NOMO-1 (cell line): Measurements from ENCODE around the gene CCL25.
"Not testable (repeated sequence)": the region's sequence is repeated elsewhere in the genome, so short reads cannot be mapped to it uniquely, and the experiment has no call there.

Source experiments
- DNase-seq, 2 experiments: peaks; one replicate each; lab custom pipeline; 2025; ENCODE audit not compliant: unreplicated experiment in 2 of 2; lab: John Stamatoyannopoulos, UW

The CCL25 gene

DNA sequence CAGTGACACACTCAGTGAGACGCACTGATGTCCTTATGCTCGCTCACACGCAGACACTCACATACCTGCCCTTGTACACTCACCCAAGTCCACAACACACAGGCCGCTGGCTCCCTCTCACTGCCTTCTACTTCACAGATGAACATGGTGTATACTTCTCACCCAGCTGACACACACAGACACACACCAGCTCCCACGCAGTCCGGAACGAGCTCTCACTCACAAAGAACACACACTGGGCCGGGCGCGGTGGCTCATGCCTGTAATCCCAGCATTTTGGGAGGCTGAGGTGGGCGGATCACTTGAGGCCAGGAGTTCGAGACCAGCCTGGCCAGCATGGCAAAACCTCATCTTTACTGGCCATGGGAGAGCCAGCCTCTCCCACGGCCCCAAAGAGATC lies 31.6 kb downstream of the CCL25 start:
- no peak for DNase-seq

DNA sequence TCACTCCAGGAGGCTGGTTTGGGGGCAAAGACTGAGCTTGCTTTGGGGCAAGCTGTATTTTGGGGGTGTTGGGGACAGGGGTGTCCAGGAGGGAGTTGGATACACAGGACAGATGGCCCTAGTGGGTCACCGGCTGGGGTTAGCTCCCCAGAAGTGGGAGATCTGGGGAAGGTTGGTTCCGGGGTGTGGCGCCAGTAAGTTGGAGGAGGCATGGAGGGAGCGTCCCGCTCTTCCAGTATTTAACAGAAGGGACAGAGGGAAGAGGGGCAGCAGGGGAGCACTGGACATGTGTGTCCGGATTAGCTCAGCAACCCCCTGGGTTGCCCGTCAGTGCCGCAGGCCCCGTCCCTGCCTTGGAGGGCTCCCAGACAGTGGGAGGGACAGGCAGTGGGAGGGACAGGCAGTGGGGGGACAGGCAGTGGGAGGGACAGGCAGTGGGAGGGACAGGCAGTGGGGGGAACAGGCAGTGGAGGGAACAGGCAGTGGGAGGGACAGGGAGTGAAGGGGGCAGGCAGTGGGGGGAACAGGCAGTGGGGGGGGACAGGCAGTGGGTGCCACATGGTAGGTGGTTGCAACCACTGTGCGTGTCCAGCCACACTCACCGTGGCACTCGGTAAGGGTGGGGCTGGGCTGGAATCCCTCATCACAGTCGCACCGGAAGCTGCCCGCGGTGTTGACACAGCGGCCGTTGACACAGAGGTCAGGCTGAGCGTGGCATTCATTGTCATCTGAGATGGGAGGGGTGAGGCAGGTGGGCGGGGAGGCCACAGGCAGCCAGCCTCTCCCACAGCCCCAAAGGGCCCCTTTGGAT lies 33.2 kb downstream of the CCL25 start:
- DNase-seq = peak; percentile 13 to 41

DNA sequence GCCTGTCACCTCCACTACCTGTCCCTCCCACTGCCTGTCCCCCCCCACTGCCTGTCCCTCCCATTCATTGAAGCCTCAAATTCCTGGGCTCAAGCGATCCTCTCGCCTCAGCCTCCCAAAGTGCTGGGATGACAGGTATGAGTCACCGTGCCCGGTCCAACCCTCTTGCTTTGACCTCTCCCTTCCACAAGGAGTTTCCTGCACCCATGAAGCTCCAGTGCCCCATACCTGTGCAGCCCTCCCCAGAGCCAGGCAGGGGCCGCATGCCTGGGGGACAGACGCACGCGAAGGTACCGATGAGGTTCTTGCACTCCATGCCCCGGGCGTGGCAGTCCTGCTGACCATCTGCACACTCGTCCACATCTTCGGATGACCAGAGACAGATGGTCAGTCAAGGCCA lies 34.3 kb downstream of the CCL25 start:
- no peak for DNase-seq

DNA sequence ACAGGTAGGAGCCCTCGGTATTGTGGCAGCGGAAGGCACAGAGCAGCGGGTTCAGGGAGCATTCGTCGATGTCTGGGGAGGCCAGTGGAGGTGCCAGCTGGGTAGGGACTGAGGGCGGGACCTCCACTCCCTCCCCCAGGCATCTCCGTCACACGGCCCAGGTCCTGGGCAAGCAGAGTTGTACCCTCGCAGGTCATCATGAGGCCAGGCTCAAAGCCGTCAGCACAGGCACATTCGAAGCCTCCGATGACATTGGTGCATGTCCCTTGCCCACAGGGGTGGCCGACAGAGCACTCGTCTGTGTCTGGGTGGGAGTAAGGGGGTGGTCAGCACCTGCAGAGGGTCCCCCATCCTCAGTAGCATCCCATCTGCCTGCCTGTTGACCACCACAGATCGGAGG lies 35.3 kb downstream of the CCL25 start:
- no peak for DNase-seq

DNA sequence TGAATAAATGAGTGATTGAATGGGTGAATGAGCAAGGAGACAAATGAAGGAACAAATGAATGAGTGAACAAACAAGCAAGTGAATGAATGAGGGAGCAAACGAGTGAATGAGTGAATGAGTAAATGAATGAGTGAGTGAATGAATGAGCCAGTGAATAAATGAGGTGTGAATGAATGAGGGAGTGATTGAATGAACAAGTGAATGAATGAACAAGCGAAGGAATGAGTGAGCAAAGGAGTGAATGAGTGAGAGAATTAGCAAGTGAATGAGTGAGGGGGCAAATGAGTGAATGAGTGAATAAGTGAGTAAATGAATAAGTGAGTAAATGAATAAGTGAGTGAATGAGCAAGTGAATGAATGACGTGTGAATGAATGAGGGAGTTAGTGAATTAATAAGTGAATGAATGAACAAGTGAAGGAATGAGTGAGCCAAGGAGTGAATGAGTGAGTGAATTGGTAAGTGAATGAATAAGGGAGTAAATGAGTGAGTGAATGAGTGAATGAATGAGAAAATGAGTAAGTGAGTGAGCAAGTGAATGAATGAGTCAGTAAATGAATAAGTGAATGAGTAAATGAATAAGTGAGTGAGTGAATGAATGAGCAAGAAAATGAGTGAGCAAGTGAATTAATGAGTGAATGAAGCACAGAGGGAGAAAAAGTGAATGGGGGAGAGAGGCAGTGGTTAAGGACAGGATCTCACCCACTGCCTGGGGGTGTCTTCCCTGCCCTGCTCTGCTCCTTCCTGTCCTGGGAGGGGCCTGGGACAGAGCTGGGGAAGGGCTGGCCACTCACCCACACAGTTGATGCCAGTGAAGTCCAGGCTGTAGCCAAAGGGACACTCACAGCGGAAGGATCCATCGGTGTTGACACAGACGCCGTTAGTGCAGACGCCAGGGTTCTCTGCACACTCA lies 36.4 kb downstream of the CCL25 start:
- no peak for DNase-seq

DNA sequence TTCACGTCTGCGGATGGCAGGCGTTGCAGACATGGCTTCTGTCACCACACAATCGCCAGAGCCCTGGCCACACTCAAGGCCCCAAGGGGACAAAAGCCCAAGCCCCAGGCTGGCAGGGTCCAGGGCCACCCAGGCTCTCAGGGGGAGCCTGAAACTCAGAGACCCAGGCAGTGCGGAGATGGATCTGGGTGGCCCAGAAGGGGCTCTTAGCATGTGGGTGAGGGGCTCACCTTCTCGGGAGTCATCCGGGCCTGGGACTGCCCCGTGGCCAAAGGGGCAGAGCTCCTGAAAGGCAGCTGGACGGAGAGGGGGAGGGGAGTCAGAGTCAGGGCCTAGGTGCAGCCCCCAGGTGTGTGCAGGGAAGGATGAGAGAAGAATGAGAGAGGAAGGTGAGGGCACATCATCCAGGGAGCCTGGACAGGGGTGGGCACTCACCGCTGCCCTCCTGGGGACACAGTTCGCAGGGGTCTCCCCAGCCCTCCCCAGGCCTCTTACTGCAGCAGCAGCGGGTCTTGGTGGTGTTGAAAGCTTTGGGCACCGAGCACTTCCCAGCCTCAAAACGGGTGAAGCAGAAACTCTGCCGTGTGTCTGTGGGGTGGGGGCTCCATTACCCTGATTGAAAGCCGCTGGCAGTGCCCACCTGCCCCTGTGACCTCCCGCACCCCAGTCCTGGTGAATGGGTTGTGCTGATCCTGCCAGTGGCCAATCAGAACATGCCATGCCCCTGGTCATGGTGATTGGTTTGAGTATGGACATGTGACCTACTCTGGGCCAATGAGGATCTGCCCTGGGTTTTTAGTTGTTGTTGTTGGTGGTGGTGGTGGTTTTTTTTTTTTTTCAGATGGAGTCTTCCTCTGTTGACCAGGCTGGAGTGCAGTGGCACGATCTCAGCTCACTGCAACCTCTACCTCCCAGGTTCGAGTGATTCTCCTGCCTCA lies 37.4 kb downstream of the CCL25 start:
- DNase-seq = no peak

DNA sequence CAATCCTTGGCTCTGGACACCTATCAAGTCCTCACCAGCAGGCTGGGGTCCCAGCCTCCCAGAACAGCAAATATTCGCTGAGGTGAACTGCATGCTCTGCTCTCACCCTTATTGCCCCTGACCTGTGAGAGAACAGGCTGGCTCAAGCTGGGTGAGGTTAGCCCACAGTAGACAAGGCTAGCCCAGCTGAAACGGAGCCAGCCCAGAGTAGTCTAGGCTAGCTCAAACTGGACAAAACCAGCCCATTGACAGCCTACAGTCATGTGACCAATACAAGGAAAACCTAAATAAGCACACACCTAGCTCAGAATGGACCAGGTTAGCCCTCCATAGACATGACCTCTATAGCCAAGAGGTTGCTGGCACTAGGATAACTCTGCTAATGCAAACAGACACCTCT lies 38.4 kb downstream of the CCL25 start:
- no peak for DNase-seq

DNA sequence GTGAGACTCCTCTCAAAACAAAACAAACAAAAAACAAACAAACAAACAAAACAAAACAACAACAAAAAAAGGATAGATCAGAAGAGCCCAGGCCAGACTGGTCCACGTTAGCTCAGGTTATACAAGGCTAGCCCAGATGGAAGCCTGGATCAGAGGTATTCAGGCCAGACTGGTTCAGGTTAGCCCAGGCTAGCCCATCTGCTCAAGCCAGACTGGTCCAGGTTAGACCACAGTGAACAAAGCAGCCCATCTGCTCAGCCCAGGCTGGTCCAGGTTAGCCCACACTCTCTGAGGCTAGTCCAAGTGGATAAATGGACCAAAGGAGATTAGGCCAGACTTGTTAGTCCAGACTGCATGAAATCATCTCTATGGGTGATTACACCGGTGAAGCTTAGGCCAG lies 41.2 kb downstream of the CCL25 start:
- no peak for DNase-seq

DNA sequence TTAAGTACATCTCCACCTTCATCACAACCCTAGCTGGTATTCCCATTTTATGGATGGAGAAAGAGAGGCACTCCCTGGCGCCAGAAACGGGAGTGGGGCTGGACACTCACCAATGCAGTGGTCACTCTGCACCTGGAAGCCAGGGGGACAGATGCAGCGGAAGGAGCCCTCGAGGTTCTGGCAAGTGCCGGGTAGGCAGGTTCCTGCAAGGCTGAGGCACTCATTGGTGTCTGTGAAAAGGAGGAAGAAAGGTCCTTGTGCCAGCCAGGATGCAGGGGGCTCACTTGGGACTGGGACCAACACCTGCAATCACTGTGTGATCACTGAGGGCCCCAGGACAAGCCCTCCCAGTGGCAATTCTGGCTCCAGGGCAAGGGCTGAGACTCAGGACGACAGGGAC lies 41.8 kb downstream of the CCL25 start:
- no peak for DNase-seq

DNA sequence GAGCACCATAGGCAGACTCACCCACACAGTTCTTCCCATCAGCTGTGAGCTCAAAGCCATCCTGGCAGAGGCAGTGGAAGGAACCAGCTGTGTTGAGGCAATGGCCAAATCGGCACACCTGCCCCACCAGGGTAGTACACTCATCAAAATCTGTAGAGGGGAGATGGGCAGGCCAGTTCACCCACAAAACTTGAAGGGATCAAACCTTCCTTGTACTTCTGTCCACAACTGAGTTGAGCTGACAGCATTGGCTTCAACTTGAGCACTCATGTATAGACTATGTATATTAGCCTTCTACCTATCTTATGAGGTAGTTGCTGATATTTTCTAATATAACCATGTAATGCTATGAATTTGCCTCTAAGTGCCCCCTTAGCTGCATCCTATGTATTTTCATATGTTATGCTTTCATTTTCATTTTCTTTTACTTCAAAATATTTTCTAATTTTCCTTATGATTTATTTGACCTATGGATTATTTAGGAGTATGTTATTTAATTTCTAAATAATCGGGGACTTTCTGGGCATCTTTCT lies 42.9 kb downstream of the CCL25 start:
- DNase-seq = no peak

DNA sequence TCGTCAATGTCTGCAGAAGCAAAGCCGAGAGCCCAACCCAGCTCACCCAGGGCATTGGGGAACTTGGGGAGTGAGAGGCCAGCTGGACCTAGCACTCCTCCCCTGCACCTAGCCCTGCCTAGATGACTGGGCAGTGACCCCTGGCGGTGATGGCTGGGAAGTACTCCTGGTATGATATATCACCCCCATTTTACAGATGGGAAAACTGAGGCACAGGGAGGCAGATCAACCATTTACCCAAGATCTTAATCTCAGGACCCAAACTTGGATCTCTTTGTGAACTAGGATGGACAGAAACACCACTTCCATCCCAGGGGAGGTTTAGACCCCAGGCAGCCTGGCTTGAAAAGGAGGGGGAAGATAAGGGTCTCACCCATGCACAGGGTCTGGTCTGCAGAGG lies 43.5 kb downstream of the CCL25 start:
- DNase-seq = no peak

DNA sequence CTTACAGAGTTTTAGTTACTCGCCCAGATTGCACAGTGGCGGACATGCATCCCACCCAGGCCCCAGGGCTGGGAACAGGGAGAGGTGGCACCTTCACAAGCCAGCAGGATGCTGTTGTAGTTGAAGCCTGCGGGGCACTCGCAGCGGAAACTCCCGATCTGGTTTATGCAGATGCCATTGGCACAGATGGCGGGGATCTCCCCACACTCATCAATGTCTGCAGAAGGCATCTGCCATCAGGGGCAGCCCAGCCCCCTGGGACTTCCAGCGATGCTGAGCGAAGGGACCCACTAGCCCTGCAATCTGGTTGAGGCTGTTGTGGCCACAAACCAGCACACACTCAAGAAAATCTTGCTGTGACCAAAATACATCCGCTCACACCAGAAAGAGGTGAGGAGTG lies 44.6 kb downstream of the CCL25 start:
- no peak for DNase-seq

DNA sequence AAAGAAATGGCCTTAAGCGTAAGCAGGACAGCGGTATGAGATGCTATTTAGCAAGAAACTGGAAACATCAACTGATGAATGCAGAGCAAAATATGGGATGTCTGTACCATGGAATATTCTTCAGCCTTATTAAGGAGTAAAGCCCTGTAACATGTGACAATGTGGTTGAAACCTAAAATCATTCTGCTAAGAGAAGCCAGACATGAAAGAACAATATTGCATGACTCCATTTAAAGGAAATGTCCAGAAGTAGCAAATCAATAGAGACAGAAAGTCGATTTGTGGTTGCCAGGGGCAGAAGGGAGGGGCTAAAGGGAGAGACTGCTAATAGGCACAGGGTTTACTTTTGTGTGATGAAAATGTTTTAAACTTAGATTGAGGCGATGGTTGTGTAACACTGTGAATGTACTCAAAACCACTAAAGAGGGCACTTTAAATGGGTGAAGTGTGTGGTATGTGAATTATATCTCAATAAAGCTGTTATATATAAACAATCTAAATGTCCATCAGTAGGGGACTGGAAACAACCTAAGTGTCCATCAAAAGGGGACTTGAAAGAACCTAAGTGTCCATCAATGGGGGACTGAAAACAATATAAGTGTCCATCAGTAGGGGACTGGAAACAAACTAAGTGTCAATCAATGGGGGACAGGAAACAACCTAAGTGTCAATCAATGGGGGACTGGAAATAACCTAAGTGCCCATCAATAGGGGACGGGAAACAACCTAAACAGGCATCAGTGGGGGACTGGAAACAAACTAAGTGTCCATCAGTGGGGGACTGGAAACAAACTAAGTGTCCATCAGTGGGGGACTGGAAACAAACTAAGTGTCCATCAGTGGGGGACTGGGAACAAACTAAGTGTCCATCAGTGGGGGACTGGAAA lies 45.4 kb downstream of the CCL25 start:
- peak; percentile 82 to 92 for DNase-seq

DNA sequence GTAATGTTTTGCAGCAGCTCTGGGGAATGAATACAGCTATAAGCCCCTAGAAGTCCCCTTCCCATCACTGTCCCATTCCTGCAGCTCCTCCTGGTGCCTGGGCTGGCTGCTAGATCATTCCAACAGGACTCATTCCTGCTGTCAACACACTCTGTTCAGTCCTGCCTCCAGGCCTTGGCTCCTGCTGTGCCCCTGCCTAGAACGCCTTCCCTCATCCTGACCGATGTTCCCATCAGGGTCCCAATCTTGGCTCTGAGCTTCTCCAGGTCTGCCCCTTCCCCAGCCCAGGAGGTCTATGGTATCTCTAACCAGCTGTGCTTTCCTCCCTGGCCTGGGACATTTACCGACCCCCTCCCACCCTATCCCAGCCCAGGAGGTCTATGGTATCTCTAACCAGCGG lies 48.8 kb downstream of the CCL25 start:
- DNase-seq = no peak

DNA sequence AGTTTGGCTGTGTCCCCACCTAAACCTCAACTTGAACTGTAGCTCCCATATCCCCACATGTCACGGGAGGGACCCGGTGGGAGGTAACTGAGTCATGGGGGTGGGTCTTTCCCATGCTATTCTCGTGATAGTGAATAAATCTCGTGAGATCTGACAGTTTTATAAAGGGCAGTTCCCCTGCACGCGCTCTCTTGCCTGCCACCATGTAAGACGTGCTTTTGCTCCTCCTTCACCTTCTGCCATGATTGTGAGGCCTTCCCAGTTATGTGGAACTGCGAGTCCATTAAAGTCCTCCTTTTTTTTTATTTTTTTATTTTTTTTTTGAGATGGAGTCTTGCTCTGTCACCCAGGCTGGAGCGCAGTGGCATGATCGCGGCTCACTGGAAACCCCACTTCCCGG lies 49.4 kb downstream of the CCL25 start:
- DNase-seq = not testable (repeated sequence)

DNA sequence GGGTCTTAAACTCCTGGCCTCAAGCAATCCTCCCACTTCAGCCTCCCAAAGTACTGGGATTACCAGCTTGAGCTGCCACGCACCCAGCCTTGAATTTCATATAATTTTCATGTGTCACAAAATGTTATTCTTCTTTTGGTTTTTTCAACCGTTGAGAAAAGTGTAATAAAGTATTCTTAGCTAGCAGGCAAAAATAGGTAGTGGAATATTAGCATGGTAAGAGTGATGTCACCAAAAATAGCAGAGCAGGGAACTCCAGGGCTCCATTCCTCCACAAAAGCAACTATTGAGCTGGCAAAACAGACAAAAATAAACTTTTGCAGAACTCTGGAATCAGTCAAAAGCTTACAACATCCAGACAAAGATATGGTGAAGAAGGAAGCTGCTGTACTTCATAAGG lies 52.9 kb downstream of the CCL25 start:
- DNase-seq = no peak

DNA sequence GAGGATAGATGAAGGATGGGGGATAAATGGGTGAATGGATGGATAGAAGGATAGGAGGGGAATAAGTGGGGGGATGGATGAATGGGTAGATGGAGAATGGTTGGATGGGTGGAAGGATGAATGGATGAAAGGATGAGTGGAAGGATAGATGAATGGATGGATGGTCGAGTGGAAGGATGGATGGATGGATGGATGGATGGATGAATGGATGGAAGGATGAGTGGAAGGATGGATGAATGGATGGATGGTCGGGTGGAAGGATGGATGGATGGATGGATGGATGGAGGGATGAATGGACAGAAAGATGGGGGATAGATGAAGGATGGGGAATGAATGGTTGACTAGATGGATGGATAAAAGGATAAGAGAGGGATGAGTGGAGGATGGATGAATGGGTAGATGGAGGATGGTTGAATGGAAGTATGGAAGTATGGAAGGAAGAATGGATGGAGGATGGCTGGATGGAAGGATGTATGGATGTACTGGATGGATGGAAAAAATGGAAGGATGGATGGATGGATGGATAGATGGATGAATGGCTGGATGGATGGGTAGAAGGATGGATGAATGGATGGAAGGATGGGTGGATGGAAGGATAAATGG lies 54.8 kb downstream of the CCL25 start:
- DNase-seq = no peak

DNA sequence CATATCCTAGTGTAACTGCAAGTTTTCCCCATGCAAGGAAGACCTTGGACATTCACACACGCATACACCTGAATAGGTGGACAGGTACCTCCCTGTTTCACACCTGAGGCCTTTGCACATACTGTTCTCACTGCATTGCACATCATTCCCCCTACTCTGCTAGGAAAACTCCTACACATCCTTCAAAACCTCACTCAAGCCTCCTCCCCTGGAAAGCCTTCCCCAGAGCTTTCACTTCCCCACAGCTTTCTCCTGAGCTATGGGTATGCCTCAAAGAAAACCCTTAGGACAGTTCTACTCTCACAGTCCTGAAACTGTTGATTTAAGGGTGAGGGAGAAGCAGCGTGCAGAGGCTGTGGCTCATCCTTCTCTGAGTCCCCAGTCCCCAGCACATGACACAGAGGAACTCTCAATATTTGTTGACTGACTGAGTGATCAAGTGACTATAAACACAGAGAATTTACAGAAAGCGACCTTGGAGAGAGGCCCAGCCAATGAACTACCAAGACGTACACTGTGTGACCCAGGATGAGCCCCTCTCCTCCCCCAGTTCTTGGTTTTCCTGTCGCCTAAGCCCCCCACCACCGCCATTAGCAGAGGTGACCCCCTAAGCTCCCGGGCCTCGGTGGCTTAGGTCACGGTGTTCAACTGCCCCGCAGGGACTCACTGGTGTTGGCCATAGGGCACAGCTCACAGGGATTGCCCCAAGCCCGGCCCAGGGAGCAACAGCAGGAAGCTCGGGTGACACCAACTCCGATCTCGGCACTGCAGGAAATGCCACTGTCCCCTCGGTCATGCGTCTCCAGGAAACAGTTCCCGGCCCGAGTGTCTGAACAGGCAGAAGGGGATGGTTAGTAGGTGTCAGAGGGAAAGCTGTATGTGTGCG lies 56.2 kb downstream of the CCL25 start:
- no peak for DNase-seq
